GM18517 (cell line): ENCODE measurements around the gene ADK.
"Not testable (repeated sequence)": the region's sequence is repeated elsewhere in the genome, so short reads cannot be mapped to it uniquely, and the experiment has no call there.

Experiments
- ATAC-seq: cut with Tn5 transposase; IDR thresholded peaks from one replicate; pipeline ENCODE4 v1.9.1; 2021; ENCODE audit warnings: mild to moderate bottlenecking, moderate library complexity; ENCODE audit not compliant: unreplicated experiment

The ADK gene

GRCh38 chr10:74150990-74151878 lies at the start of gene ADK:
TSS of gene ADK (plus strand) at chr10:74151221. CDS start at chr10:74151279, 58 bp downstream.
- ATAC-seq: peak; percentile 80

- ATAC-seq: no peak
These were observed 47.3 kb upstream of the ADK start for GRCh38 chr10:74103560-74104258.

GRCh38 chr10:74104480-74104879 lies 46.5 kb upstream of the ADK start:
- ATAC-seq: no peak

GRCh38 chr10:74104996-74105395 lies 46.0 kb upstream of the ADK start:
- no peak for ATAC-seq

GRCh38 chr10:74107391-74107790 lies 43.6 kb upstream of the ADK start:
- no peak for ATAC-seq

- no peak for ATAC-seq
These were observed 41.6 kb upstream of the ADK start for GRCh38 chr10:74109452-74109851.

- no peak for ATAC-seq
These were observed 40.9 kb upstream of the ADK start for GRCh38 chr10:74110120-74110519.

- no peak for ATAC-seq
These were observed 39.2 kb upstream of the ADK start for GRCh38 chr10:74111799-74112198.

GRCh38 chr10:74113546-74113945 lies 37.5 kb upstream of the ADK start:
- ATAC-seq: no peak

- ATAC-seq: no peak
These were observed 37.0 kb upstream of the ADK start for GRCh38 chr10:74114041-74114448.

GRCh38 chr10:74117738-74118137 lies 33.3 kb upstream of the ADK start:
- ATAC-seq: no peak

GRCh38 chr10:74118804-74119203 lies 32.2 kb upstream of the ADK start:
- ATAC-seq: no peak

GRCh38 chr10:74120911-74121310 lies 30.1 kb upstream of the ADK start:
- no peak for ATAC-seq

- ATAC-seq: no peak
These were observed 29.7 kb upstream of the ADK start for GRCh38 chr10:74121368-74121767.

- no peak for ATAC-seq
These were observed 29.0 kb upstream of the ADK start for GRCh38 chr10:74122060-74122459.

GRCh38 chr10:74123081-74123480 lies 27.9 kb upstream of the ADK start:
- ATAC-seq: no peak

GRCh38 chr10:74133923-74134820 lies 16.8 kb upstream of the ADK start:
- ATAC-seq: no peak

GRCh38 chr10:74135452-74135851 lies 15.6 kb upstream of the ADK start:
- no peak for ATAC-seq

GRCh38 chr10:74137992-74138391 lies 13.0 kb upstream of the ADK start:
- ATAC-seq: no peak

- not testable (repeated sequence) for ATAC-seq
These were observed 12.4 kb upstream of the ADK start for GRCh38 chr10:74138596-74138995.

GRCh38 chr10:74139981-74140380 lies 11.0 kb upstream of the ADK start:
- ATAC-seq: no peak
